ENCODE results near the gene MS4A18. TPM values are rescaled to one million over a fixed set of nuclear protein-coding genes. Genes with fewer than 3 reads are reported as not detected.

The MS4A18 gene
- total RNA-seq, 1 donor from 2014 or later: not detected

DNA sequence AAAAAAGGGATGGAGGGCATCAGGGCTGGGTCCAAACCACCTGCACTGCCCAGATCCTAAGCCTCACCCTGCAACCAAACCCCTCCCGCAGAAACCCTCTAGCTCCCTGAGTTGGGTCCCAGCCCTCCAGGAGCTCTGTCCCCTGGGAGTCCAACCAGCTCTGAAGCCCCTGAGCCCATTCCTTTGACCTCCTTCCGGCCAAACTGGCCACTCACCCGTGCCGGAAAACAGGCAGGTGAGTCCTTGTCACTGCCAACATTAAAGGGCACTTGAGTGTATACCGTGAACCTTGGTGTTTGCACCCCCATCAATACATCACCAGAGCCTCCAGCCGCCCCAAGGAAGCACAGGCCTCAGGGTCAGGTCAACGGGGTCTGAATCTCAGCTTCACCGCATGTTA lies 43.7 kb downstream of the MS4A18 start:
- no peak for DNase-seq

DNA sequence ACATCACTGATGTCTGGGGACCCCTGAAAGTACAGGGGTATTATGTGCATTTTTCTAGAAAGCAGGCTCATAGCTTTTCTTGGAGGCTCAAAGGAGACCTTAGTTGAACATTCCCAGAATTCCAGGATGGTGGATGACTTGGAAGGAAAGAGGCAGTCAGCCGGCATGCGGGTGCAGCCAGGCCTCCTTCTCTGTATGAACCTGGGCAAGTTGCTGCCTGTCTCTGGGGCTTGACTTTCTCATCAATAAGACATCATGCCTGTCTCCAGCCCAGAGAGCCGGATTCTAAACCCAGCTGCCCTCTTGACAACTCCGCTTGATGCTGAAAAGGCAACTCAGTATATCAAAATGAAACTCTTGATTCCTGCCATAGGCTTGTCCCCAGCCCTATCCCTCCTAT lies 44.8 kb downstream of the MS4A18 start:
- no peak for DNase-seq

DNA sequence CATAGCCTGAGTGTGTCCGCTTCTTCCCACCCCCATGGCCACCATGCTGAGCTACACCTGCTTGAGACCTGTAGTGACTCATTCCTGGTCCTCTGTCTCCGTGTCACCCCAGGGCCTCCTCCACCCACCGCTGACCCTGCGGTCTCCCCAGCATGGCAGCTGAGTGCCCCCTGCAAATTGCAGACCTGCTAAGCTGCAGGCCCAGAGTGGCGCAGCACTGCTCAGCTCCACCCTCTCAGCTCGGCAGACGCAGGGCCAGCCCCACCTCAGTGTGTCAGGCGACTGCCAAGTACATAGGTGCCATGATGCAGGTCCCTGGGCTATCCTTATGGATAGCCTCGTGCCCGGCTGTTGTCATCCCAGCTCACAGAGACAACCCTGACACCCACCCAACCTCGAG lies 45.3 kb downstream of the MS4A18 start:
- no peak for DNase-seq

DNA sequence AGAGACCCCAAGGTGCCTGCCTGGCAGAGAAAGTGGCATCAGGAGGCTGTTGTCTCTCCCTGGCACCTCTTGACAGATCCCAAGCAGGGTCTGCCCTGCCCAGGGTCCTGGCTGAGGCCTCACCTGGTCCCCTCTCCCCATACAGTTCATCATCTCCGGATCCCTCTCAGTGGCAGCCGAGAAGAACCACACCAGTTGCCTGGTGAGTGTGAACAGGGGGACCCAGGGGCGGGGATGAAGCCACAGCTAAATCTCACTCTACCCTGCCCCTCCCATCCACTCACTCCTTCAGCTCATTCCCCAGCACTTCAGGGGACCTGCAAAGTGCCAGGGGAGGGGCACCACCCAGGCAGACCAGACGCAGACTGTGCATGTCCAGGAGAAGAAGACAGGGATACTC lies 46.6 kb downstream of the MS4A18 start:
- DNase-seq: no peak

DNA sequence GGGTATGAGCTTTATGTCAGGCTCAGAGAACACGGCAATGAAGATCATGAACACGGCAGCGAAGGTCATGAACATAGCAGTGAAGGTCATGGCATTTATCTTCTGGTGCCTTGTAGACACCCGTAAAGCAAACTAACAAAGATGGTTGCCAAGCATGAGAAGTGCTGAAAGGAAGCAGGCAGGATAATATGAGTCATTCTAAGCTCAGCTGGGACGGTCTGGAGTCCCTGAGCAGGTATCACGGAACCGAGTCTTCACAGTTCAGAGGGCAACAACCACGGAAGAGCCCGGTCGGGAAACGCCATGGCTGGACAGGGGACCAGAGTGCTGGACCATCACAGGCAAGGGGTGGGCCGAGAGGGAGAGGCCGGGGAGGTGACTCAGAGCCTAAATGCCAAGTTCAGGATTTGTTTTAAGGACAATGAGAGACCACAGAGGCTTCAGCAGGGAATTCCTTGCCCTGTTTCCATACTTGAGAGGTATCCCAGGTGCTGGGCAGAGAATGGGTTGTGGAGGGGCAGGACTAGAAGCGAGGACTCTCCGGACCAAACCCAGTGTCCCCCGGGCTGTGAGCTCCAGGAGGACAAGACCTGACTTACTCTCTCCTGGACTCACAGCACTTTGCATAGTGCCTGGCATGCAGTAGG lies 47.5 kb downstream of the MS4A18 start:
- peak; percentile 66 for DNase-seq

DNA sequence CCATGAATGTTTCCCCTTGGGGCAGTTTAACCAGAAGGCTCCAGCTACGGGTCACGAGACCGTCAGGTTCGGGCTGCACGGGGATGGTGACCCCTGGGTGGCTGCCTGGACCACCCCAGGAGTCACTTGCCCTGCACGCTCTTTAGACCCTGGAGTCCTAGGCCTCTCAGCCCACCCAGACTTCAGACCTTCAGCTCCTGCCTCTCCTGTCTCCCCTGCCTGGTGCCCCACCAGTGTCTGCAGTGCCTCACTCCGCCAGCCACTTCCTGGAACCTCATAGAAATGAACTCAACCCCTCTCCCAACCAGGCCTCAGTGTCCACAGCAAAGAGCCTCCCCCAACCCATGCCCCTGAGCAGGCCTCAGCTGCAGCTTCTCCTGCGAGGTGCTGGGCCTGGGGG lies 48.1 kb downstream of the MS4A18 start:
- no peak for DNase-seq

DNA sequence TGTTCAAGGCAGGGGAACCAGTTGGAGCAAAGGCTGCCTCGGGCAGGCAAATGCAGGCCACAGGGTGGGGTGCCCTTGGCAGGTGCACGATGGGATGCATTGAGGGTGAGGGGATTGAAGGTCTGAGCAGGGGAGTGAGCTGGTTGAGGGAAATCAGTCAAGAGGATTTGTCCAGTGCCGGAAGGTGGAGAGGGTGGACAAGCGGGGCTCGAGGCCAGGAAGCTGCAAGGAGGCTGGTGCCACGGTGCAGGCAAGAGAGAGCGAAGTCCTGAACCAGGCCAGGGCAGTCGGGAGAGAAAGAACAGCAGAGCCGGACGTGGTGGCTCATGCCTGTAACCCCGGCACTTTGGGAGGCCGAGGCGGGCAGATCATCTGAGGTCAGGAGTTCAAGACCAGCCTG lies 50.2 kb downstream of the MS4A18 start:
- DNase-seq: no peak

DNA sequence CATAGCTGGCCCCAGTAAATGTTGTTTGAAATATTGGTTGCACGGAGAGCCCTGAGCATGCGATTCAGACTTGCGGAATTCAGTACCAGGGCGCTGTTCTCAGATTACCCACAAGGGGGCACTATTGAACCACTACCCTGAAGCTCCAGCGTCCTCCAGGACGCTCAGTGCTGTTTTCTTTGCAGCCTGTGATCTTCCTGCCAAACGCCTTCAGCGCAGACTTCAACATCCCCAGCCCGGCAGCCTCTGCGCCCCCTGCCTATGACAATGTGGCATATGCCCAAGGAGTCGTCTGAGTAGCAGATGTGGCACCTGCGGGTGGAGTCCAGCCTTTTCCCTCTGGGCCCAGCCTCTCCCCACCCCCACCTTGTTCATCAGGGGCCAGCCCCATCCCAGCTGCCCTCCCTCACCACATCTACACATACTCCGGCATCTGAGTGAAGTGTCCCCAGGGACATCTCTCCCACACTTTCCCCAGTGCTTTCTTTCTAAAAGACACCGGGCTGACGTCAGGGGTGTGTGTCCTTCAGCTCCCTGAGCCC lies 51.0 kb downstream of the MS4A18 start:
- peak; percentile 98 for DNase-seq

DNA sequence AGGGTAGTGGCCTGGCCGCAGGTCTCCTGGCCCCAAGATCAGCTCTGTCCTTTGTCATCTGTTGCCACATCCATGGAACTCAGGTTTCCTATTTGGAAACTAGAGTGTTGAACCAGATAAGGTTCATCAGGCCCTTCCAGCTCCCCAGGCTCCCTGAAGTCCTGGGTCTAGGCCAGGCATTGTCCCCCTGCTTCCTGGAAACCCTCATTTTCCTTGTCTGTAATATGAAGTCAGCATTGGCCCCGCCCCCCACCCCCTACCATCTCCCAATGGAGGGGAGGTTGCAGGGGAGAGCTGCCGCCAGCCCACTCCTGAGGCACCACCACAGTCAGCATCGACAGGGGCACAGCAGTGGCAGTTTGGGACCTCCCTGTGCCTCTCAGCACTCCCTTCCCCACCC lies 51.6 kb downstream of the MS4A18 start:
- DNase-seq: peak; percentile 78

DNA sequence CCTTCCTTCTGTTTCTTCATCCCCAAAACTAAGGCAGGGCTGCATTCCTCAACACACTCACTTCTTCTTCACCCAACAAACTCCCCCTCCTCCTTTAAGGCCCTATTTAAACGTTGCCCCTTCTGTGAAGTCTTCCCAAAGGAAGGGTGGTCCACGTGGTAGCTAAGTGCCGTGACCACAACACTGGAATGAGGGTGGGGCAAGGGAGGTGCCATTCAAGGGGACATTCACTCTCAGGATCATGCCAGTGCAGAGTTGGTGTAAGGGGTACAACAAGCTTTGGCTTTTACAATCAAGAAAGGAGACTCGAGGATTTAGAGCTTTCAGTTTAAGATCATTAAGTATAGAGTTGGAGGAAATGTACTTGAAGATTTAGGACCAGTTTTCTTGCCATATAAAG lies 52.6 kb downstream of the MS4A18 start:
- no peak for DNase-seq

DNA sequence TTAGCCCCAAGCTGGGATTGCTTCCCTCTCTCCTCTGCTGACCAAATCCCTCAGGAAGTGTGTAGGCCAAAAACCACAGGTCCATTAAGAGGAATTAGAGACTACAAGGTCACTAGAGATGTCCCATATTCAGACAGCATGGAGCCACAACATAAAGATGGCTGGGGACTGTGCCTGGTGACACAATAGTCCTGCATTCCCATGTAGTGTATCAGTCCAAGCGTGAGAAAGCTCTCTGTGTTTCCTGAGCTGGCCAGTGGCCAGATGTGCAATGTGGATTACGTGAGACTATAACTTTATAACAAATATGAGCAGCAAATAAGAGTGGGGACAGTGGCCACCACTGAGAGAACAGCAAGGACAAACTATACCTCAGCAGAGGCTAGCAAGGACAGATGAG lies 53.1 kb downstream of the MS4A18 start:
- DNase-seq: peak; percentile 97

DNA sequence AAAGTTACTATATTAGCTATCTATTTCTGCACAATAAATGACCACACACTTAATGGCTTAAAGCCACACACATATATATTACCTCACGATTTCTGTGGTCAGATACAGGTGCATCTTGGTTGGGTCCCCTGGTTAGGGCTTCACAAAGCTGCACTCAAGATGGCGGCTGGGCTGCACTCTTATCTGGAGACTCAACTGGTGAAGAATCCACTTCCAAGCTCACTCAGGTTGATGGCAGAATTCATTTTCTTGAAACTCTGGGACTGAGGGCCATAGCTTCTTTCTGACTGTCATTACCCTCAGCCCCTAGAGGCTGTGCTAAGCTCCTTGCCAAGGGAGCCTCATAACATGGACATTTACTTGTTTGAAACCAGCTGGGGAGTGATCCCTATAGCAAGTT lies 55.5 kb downstream of the MS4A18 start:
- DNase-seq: no peak

DNA sequence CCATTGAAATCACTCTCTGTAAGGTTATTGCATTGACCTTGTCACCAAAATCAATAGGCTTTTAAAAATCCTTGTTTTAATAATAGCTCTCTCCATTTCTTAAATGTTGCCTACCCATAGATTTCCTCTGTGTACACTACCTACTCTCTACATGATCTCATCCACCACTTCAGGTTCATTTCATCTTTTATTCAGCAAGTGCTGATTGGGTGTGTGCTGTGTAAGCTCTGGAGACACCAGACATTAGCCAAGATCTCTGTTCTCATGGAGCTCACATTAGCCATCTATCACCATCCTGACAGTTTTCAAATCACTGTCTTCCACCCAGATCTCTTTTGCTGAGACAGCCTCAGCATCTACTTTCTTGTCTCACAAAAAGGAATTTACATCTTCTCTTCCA lies 56.3 kb downstream of the MS4A18 start:
- no peak for DNase-seq

DNA sequence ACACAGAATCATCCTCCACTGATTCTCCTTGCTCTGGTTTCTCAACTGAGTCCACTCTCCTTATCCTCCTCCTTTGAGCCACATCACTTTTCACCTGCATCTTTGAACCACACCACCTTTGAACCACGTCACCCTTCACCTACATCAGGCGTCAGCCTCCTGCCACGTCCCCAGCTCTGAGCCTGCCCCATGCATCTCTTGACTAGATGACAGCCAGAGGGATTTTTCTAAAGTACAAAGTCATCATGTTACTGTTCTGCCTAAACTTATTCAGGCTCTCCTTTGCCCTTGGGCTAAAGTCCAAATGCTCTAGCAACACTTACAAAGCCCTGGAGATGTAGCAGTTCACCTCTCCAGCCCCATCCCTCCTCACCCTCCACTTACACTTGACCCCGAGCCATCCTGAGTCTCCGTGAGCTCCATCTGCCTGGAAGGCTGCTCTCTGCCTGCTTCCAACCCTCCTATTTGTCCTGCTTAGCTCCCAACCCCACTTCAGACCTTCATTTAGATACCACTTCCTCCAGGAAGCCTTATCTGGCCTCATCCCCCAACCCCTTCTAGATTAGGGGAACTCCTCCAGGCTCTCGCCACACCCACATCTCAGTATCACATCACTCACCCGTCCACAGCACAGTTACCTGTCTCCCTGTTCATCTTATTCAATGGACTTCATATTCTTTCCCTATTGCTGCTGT lies 56.9 kb downstream of the MS4A18 start:
- no peak for DNase-seq

DNA sequence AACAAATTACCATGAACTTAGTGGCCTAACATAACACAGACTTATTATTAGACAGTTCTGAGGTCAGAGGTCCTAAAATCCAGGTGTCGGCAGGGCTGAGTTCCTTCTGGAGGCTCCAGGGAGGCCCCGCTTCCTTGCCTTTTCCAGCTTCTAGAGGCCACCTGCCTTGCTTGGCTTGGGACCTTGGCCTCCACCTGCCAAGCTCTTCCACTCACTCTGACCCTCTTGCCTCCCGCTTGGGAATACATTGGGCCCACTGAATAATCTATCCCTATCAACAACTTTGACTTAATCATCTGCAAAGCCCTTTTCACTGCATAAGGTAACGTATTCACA lies 57.4 kb downstream of the MS4A18 start:
- no peak for DNase-seq

DNA sequence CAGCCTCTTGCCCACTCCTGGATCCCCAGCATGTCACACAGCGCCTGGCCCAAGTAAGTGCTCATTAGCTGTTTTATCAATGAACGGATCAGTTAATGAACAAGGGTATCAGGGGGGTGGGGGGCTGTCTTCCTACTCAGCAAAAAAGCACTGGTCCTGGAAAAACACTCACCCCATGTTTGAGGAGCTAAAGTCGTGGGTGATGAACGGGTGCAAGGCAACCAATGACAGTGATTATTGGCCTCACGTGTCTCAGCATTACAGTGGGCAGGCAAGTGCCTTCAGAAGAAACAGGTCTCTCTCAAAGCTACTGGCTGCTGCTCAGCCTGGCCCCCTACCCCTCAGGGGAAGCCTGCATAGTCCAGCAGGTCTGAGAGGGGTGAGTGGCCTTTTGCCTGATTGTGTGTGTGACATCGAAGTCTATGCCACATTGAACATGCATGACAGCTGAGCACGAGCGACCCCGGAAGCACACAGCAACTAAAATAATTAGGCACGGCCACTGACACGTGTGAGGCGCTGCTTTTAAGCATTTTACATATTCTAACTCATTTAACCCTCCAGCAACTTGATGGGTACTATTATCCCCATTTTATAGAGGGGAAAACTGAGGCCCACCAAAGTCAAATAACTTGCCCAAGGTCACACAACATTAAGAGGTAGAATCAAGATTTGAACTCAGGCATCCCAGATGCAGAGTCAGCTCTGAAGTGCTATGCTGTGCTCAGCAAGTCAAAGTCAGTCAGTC lies 58.0 kb downstream of the MS4A18 start:
- DNase-seq: no peak

DNA sequence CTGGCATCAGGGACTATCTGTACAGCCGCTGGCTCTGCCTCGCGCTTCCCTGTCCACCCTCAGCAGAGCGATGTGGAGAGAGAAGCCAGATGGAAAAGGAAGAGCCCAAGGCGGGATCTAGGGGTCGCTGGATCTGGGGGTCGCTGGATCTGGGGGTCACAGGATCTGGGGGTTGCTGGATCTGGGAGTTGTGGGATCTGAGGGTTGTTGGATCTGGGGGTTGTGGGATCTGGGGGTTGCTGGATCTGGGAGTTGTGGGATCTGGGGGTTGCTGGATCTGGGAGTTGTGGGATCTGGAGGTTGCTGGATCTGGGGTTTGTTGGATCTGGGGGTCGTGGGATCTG lies 58.6 kb downstream of the MS4A18 start:
- DNase-seq: no peak

DNA sequence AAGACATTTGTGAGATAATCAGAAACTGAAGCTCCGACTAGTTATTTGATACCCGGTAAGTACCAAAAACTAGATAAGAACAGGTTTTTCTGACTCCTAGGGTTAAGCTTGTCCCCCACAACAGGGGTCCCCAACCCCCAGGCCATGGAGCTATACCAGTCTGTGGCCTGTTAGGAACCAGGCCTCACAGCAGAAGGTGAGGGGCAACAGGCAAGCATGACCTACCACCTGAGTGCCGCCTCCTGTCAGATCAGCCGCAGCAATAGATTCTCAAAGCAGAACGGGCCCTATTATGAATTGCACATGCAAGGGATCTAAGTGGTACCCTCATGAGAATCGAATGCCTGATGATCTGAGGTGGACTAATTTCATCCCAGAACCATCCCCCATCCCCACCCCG lies 59.4 kb downstream of the MS4A18 start:
- no peak for DNase-seq

DNA sequence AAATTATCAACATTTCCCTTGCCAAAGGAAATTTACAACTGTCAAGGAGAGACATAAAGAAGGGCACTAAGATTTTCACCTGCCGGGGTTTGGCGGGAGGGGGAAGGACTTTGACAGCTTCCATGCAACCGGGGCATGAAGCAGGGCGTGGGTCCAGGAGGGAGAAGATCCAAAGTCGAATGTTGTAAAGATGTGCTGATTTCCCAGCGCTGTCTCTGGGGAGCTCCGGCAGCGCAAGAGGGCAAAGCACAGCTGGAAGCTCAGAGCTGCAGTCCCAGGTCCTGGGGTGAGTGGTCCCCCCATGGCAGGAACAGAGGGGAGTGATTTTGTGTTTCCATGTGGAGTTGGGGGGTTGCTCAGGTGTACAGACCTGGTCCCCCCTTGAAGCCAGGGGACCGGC lies 60.6 kb downstream of the MS4A18 start, which contains the start of gene MS4A10:
Gene MS4A10 (plus strand): TSS at position 198 of the 400 bp plus-strand sequence. CDS start 5,003 bp downstream, outside the sequence.
- DNase-seq: no peak

DNA sequence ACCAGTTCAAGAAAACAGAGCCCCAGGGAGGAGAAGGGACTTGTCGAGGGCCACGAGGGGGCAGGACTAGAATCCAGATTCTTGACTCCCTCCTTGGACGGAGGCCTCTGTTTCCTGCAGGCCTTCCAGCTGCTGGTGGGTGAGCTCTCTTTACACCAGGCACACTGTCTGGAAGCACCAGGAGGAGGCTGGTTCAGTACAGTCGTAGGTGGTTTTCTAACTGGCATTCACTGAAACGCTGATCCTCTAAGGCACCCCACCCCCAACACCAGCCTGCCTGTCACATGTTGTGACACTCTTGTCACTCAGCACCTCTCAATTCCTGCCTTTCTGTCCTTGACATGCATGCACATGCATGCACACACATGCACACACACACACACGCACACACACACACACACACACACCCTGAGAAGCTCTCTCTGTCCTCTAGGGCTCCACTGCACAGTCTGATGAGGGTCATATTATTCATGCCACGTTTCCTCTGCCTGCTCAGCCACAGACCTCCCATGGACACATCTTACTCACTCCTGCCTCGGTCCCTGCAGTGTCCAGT lies 61.4 kb downstream of the MS4A18 start:
- DNase-seq: peak; percentile 60

DNA sequence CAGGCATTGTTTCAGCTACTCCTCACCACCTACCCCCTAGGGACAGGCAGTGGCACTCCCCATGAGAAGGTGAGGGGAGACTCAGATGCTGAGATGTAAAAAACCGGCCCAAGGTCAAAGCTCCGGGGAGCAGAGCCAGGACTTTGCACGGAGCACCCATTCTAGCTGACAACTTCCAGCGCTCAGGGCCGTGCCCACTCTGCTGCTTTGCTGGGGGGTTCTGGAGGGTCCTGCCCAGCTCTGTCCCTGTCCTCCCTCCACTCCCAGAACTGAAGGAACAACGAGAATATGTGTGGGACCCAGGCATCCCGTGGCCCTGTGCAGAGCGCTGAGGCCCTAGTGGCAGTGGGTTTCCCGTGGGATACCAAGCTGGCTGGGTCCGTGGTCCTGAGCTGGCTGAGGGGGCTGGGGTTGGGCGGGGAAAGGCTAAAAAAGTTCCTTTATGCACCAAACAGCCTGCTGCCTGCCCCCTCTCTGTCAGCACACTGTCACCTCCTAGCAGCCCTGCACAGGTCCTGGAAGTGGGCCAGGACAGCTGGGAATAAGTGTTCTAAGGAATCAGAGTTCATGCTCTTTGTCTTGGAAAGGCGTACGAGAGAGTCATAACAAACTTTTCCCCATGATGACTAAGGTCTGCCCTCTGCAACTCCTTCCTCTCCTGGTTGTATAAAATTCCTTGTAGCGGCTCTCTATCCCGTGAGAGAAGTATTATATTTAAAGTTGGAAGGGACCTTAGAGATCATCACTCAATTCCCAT lies 62.5 kb downstream of the MS4A18 start:
- peak; percentile 98 for DNase-seq

DNA sequence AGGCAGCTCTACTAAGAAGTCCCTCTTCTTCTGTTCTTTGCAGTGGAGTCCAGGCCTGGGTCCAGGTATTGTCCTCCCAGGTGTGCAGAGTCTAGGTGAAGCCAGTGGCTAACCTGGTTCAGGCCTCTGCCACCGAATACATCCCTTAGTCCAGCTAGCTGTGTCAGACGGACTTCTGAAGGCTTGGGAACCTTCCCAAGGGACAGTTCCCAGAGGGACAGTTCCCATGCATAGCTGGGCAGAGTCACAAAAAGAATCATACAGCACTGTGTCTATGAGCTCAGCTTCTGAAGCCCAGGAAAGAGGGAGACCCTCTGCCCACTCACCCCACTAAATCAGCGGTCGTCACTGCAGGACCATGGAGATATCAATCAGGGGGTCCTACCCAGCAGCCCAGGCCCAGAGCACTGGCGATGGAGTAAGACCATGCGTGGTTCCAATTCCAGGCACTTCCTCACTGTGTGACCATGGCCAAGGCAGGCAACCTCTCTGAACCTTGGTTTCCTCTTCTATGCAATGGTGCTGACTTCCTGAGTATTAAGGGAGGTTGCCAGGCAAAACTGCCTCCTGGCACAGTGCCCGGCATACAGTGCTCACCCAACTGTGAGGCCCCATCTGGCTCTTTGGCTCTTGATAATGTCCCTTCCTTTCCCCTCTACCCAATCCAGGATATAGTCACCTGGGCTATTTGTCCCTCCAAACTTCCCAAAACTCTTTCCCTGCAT lies 64.0 kb downstream of the MS4A18 start:
- peak; percentile 89 for DNase-seq

Measured in dermis blood vessel endothelial cell (primary cell).